GM18517 (cell line): Measurements from ENCODE around the gene DEFB113.

ENCODE experiments used
- ATAC-seq: cut with Tn5 transposase; IDR thresholded peaks from one replicate; pipeline ENCODE4 v1.9.1; 2021; ENCODE audit warnings: mild to moderate bottlenecking, moderate library complexity; ENCODE audit not compliant: unreplicated experiment

The DEFB113 gene

DNA sequence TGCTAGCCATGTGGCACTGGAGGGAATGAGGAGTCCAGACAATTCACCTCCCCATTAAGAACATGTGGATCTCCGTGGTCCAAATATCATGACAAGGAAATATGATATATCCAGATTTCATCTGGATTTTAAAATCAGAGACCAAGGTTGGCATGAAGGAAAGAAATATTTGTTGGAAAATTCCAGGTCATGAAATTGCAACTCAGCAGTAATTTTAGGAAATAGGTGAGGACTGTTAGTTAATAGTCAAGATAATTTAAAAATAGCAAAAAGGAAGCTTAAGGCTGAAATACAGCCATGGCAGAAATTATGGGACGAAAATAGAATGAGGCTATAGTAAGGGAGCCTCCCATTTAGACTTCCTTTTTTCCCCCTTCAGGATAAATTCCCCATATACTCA is 32.4 kb downstream of the DEFB113 start:
- no peak for ATAC-seq

- ATAC-seq: no peak
Measured at GRCh38 chr6:49935387-49935786, 34.0 kb downstream of the DEFB113 start.

- no peak for ATAC-seq
Measured at GRCh38 chr6:49934770-49935169, 34.7 kb downstream of the DEFB113 start.

DNA sequence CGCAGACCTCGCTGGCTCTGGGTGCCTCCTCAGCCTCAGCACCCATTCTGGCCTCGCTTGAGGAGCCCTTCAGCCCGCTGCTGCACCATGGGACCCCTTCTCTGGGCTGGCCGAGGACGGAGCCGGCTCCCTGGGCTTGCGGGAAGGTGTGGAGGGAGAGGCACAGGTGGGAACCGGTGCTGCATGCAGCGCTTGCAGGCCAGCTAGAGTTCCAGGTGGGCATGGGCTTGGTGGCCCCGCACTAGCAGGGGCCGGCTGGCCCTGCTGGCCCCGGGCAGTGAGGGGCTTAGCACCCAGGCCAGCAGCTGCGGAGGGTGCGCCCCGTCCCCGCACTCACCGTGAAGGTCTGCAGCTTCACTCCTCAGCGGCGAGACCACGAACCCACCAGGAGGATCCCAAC is 35.9 kb downstream of the DEFB113 start:
- no peak for ATAC-seq

DNA sequence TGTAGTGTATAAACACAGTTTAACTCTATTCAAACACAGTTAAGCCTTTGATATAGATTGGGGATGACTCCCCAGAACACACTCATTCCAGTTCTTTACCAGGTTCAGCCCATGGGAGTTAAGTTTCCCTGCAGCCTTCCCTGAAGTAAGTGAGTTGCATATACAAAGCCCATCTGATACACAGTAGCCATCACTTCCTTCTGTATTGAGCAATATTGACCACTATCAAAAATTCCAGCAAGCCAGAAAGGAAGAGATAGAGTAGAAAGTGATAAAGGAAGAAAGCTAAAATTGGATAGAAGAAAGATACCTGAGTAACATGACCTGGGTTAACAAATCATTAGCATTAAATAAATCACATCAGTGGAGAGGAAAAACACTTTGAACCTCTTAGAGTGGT is 40.1 kb downstream of the DEFB113 start:
- no peak for ATAC-seq

DNA sequence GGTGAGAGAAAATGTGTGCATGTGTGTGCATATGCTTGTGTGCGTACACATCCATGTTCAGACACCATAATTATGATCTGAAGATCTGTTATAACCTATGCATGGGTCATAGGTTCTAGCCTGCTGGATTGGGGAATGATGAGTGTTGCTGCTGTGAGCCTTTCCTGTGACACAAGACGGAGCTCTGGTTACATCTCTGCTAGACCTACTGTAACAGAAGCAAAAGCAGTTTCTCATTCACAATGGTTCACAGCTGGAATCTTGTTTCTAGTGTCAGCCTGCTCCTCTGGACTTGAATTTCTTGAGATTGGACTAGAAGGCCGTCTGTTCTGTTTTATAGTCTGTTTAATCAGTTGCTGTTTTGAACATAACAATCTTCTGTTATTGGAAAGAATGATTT is 45.6 kb downstream of the DEFB113 start:
- ATAC-seq: no peak

DNA sequence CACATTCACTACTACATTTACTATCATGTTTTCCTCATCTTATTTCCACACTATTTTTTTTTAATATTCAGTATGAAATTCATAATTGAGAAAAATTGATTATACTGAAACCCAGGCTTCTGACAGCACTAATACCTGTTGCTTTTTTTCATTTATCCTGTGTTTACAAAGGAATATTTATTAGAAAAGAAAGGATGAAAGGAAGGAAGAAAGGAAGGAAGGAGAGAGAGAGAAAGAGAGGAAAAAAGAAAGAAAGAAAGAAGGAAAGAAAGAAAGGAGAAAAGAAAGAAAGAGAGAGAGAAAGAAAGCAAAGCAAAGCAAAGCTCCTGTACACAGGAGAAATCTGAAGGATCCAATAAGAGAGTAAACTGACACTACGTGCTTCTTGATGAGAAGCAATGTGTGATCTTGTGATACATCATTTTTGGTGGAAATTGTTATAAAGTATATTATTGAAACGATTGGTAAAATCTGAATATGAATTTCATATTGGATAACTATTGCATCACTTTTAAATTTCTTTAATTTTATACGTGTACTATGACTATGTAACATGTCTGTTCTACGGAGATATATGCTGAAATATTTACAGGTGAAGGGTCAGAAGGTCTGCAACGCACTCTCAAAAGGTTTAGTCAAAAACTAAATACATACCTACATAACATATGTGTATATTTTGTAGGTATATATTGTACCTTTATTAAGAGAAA is 49.3 kb downstream of the DEFB113 start:
- no peak for ATAC-seq

DNA sequence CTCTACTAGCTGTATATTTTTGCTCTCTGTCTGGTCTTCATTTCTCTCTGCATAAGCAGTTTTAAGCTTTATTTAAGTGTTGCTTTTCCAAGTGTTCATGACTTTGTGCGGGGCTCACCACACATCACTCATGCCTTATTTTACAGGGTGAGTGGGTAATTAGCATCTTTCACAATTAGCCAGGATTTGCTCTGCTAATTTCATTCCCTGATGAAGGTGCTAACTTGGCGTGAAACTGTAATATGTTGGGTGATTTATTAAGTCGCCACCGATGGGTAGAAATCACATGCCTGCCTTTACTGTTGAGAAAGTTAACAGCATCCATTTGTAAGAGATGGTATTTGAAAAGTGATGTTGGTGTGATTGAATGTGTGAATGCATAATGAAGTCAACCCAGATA is 50.2 kb downstream of the DEFB113 start:
- no peak for ATAC-seq

GRCh38 chr6:49918787-49919186 is 50.6 kb downstream of the DEFB113 start:
- ATAC-seq: no peak
